Heart left ventricle (tissue), 13 donors: ENCODE data around the gene PUS1.

Experiments
- CTCF ChIP-seq, 12 donors: fragments of 200-600 bp; sonication (generic) in 4 of 12; IDR thresholded peaks; one replicate each; pipeline versions ENCODE4 v1.5.0 to v1.8.0; 2018 to 2022; ENCODE audit warnings: antibody characterized with exemption in 12 of 12, mild to moderate bottlenecking in 5 of 12
- POLR2A ChIP-seq, 2 donors: fragments of 450-650 bp; IDR thresholded peaks; one replicate each; pipeline ENCODE4 v1.6.1; 2017; ENCODE audit warnings: antibody characterized with exemption in 2 of 2, mild to moderate bottlenecking in 2 of 2, moderate library complexity in 2 of 2
- donor health status: ischemic (EF 13 %, LVEDD 7.1; RV severe dilation, severe dysfunction).
- donor health status: DM: no; HTN: yes; CAD: no.
- donor health status: DM: no; HTN: no; CAD: no.
- donor health status: ischemic (EF 25% LVEDD 6.9; RV normal size, moderate dysfunction).
- donor health status: ischemic (EF 25% LVEDD 5.7; RV mildly dilated, moderate dysfunction).
- donor health status: ischemic (EF 35%, LVEDD 5.7; RV mildly dilated, moderate dysfunction).
- donor health status: nonischemic (EF 11% LVEDD 7.7; RV severe dilation, severe dysfunction).
- donor health status: DM: yes; HTN: yes; CAD: no.
- donor health status: PGD.
- donor health status: ischemic (EF 29% LVEDD 5.4; RV normal size, mild dysfunction).
- donor health status: nonischemic (EF 23%, LVEDD 6.1; RV moderate dilation, normal function).

- TF ChIP-seq CTCF (IDR thresholded peaks at IDR 0.05): no peak
- no peak for TF ChIP-seq POLR2A (IDR thresholded peaks at IDR 0.05)
Observed at GRCh38 chr12:131929581-131930456, 743 bp downstream of the PUS1 start.
